SU-DHL-6 (cell line): ENCODE measurements around the gene HRG.

Source experiments
- CTCF ChIP-seq: fragments of 200-600 bp; sonication (generic); IDR thresholded peaks from one replicate; pipeline ENCODE4 v1.5.1; 2017; ENCODE audit warnings: antibody characterized with exemption, mild to moderate bottlenecking, low read length, moderate library complexity; ENCODE audit not compliant: insufficient read depth, poor library complexity, severe bottlenecking
- EZH2phosphoT487 ChIP-seq: fragments of 200-600 bp; sonication (generic), shearing (Covaris generic); conservative IDR thresholded peaks from 2 replicates; pipeline ENCODE4 v1.6.1; 2018; ENCODE audit warnings: mild to moderate bottlenecking, antibody characterized with exemption, low read length, moderate library complexity, mixed read lengths

- TF ChIP-seq CTCF (no peak), EZH2phosphoT487 (no peak)
Measured at GRCh38 chr3:186700267-186700666, 34.5 kb downstream of the HRG start.
